ENCODE data around the gene KCNJ6. TPM values are rescaled to one million over a fixed set of nuclear protein-coding genes. Genes with fewer than 3 reads are reported as not detected.

Gene KCNJ6
- total RNA-seq, 2 donors from 2014 or later = not detected

- TF ChIP-seq CTCF (IDR thresholded peaks at IDR 0.05) = no peak
- Histone ChIP-seq H3K27me3 (no peaks in the 10 kb centered on the region), H3K36me3 (no peaks in the 10 kb centered on the region), H3K9me3 (no peaks in the 10 kb centered on the region), H3K4me1 (no peaks in the 10 kb centered on the region), H3K4me3 (no peak overlapping the region), H3K27ac (no peak overlapping the region)
- DNase-seq (ENCODE audit: low spot score) = no peak
Observed at GRCh38 chr21:37876561-37876960, 39.7 kb downstream of the KCNJ6 start.

GRCh38 chr21:37874904-37875780 is 41.1 kb downstream of the KCNJ6 start:
- TF ChIP-seq CTCF (IDR thresholded peaks at IDR 0.05) = no peak
- Histone ChIP-seq H3K27me3 (no peaks in the 10 kb centered on the region), H3K9me3 (no peaks in the 10 kb centered on the region), H3K36me3 (no peaks in the 10 kb centered on the region), H3K4me1 (no peaks in the 10 kb centered on the region), H3K4me3 (no peak overlapping the region), H3K27ac (no peak overlapping the region)
- DNase-seq (ENCODE audit: low spot score) = no peak

GRCh38 chr21:37874481-37874880 is 41.8 kb downstream of the KCNJ6 start:
- Histone ChIP-seq H3K36me3 (no peaks in the 10 kb centered on the region), H3K27ac (no peak overlapping the region), H3K4me3 (no peak overlapping the region), H3K4me1 (no peaks in the 10 kb centered on the region), H3K9me3 (no peaks in the 10 kb centered on the region), H3K27me3 (no peaks in the 10 kb centered on the region)
- no peak for DNase-seq (ENCODE audit: low spot score)
- no peak for TF ChIP-seq CTCF (IDR thresholded peaks at IDR 0.05)

- no peak overlapping the region for H3K4me3 ChIP-seq
- no peak overlapping the region for H3K27ac ChIP-seq
- no peaks in the 10 kb centered on the region for H3K9me3 ChIP-seq
- no peak for DNase-seq (ENCODE audit: low spot score)
- no peaks in the 10 kb centered on the region for H3K36me3 ChIP-seq
- no peaks in the 10 kb centered on the region for H3K4me1 ChIP-seq
- no peaks in the 10 kb centered on the region for H3K27me3 ChIP-seq
- TF ChIP-seq CTCF (IDR thresholded peaks at IDR 0.05) = no peak
Observed at GRCh38 chr21:37873655-37874054, 42.6 kb downstream of the KCNJ6 start.

GRCh38 chr21:37871121-37871862 is 45.0 kb downstream of the KCNJ6 start:
- Histone ChIP-seq H3K4me3 (no peak overlapping the region), H3K4me1 (no peaks in the 10 kb centered on the region), H3K36me3 (no peaks in the 10 kb centered on the region), H3K27ac (no peak overlapping the region), H3K9me3 (no peaks in the 10 kb centered on the region), H3K27me3 (no peaks in the 10 kb centered on the region)
- DNase-seq (ENCODE audit: low spot score) = no peak
- no peak for TF ChIP-seq CTCF (IDR thresholded peaks at IDR 0.05)

Measured in right atrium auricular region (tissue), 2 donors.